T-helper 2 cell treated with Interferon-gamma antibody and Interleukin-4, amounts not matched to agents 5 μg/mL and 100 μg/mL, for 36 hours (primary cell): ENCODE data around the gene LRRN1.
"Not testable (repeated sequence)": the region's sequence is repeated elsewhere in the genome, so short reads cannot be mapped to it uniquely, and the experiment has no call there.

Source experiments
- DNase-seq: peaks from one replicate; pipeline ENCODE4 v3.0.0; 2021; ENCODE audit warnings: low spot score
- H3K27ac Mint-ChIP-seq: one replicate; pipeline ENCODE4 v1.8.0; 2021; ENCODE audit warnings: mild to moderate bottlenecking, mixed read lengths
- H3K27me3 Mint-ChIP-seq: one replicate; pipeline ENCODE4 v1.8.0; 2021; ENCODE audit warnings: low read depth, mixed read lengths
- H3K36me3 Mint-ChIP-seq: one replicate; pipeline ENCODE4 v1.8.0; 2021; ENCODE audit warnings: low read depth, mixed read lengths
- H3K4me1 Mint-ChIP-seq: one replicate; pipeline ENCODE4 v1.8.0; 2021; ENCODE audit warnings: low read depth, mixed read lengths
- H3K4me3 Mint-ChIP-seq: one replicate; pipeline ENCODE4 v1.8.0; 2022; ENCODE audit warnings: mild to moderate bottlenecking, moderate library complexity, mixed read lengths
- H3K9me3 Mint-ChIP-seq: one replicate; pipeline ENCODE4 v1.8.0; 2021; ENCODE audit warnings: mixed read lengths

The LRRN1 gene

GRCh38 chr3:3826521-3826920 lies 27.3 kb downstream of the LRRN1 start:
- Mint-ChIP-seq H3K4me3 (no peak overlapping the region), H3K27me3 (no peaks in the 10 kb centered on the region), H3K36me3 (no peaks in the 10 kb centered on the region), H3K27ac (no peak overlapping the region), H3K4me1 (no peaks in the 10 kb centered on the region), H3K9me3 (peaks cover 3% of the 10 kb centered on the region)
- DNase-seq = no peak

GRCh38 chr3:3827111-3827510 lies 27.9 kb downstream of the LRRN1 start:
- peaks cover 3% of the 10 kb centered on the region for H3K9me3 Mint-ChIP-seq
- H3K4me1 Mint-ChIP-seq = no peaks in the 10 kb centered on the region
- H3K27ac Mint-ChIP-seq = no peak overlapping the region
- H3K27me3 Mint-ChIP-seq = no peaks in the 10 kb centered on the region
- DNase-seq = no peak
- H3K36me3 Mint-ChIP-seq = no peaks in the 10 kb centered on the region
- H3K4me3 Mint-ChIP-seq = no peak overlapping the region

- H3K36me3 Mint-ChIP-seq, H3K4me1 Mint-ChIP-seq, H3K4me3 Mint-ChIP-seq, H3K27me3 Mint-ChIP-seq, DNase-seq, H3K27ac Mint-ChIP-seq: not testable (repeated sequence)
- H3K9me3 Mint-ChIP-seq = peaks cover 11% of the 10 kb centered on the region
These were observed 29.2 kb downstream of the LRRN1 start for GRCh38 chr3:3828417-3828816.

- DNase-seq = no peak
- H3K4me1 Mint-ChIP-seq = no peaks in the 10 kb centered on the region
- no peaks in the 10 kb centered on the region for H3K36me3 Mint-ChIP-seq
- H3K27me3 Mint-ChIP-seq = no peaks in the 10 kb centered on the region
- H3K9me3 Mint-ChIP-seq = peaks cover 25% of the 10 kb centered on the region
- no peak overlapping the region for H3K4me3 Mint-ChIP-seq
- H3K27ac Mint-ChIP-seq = no peak overlapping the region
These were observed 37.6 kb downstream of the LRRN1 start for GRCh38 chr3:3836845-3837244.

GRCh38 chr3:3842356-3842755 lies 43.1 kb downstream of the LRRN1 start:
- H3K36me3 Mint-ChIP-seq = no peaks in the 10 kb centered on the region
- H3K27ac Mint-ChIP-seq = no peak overlapping the region
- no peaks in the 10 kb centered on the region for H3K4me1 Mint-ChIP-seq
- no peak overlapping the region for H3K4me3 Mint-ChIP-seq
- no peak for DNase-seq
- H3K9me3 Mint-ChIP-seq = peaks cover 12% of the 10 kb centered on the region
- H3K27me3 Mint-ChIP-seq = no peaks in the 10 kb centered on the region

- H3K36me3 Mint-ChIP-seq = no peaks in the 10 kb centered on the region
- DNase-seq = no peak
- no peaks in the 10 kb centered on the region for H3K27me3 Mint-ChIP-seq
- no peaks in the 10 kb centered on the region for H3K9me3 Mint-ChIP-seq
- H3K27ac Mint-ChIP-seq = no peak overlapping the region
- no peak overlapping the region for H3K4me3 Mint-ChIP-seq
- no peaks in the 10 kb centered on the region for H3K4me1 Mint-ChIP-seq
These were observed 49.0 kb downstream of the LRRN1 start for GRCh38 chr3:3847994-3848922.

GRCh38 chr3:3848923-3849275 lies 49.7 kb downstream of the LRRN1 start:
- Mint-ChIP-seq H3K4me1 (no peaks in the 10 kb centered on the region), H3K27me3 (no peaks in the 10 kb centered on the region), H3K36me3 (no peaks in the 10 kb centered on the region), H3K9me3 (no peaks in the 10 kb centered on the region), H3K4me3 (no peak overlapping the region), H3K27ac (no peak overlapping the region)
- DNase-seq = no peak

- Mint-ChIP-seq H3K36me3 (no peaks in the 10 kb centered on the region), H3K27ac (no peak overlapping the region), H3K27me3 (no peaks in the 10 kb centered on the region), H3K4me1 (no peaks in the 10 kb centered on the region), H3K9me3 (no peaks in the 10 kb centered on the region), H3K4me3 (no peak overlapping the region)
- no peak for DNase-seq
These were observed 52.5 kb downstream of the LRRN1 start for GRCh38 chr3:3851621-3852323.

- H3K27ac Mint-ChIP-seq = no peak overlapping the region
- H3K9me3 Mint-ChIP-seq = no peaks in the 10 kb centered on the region
- H3K36me3 Mint-ChIP-seq = no peaks in the 10 kb centered on the region
- H3K4me1 Mint-ChIP-seq = no peaks in the 10 kb centered on the region
- H3K27me3 Mint-ChIP-seq = no peaks in the 10 kb centered on the region
- no peak for DNase-seq
- no peak overlapping the region for H3K4me3 Mint-ChIP-seq
These were observed 54.3 kb downstream of the LRRN1 start for GRCh38 chr3:3853544-3853943.

GRCh38 chr3:3855056-3855455 lies 55.8 kb downstream of the LRRN1 start:
- no peak for DNase-seq
- no peaks in the 10 kb centered on the region for H3K4me1 Mint-ChIP-seq
- H3K27ac Mint-ChIP-seq = no peak overlapping the region
- no peaks in the 10 kb centered on the region for H3K9me3 Mint-ChIP-seq
- H3K36me3 Mint-ChIP-seq = no peaks in the 10 kb centered on the region
- H3K27me3 Mint-ChIP-seq = no peaks in the 10 kb centered on the region
- H3K4me3 Mint-ChIP-seq = no peak overlapping the region

- Mint-ChIP-seq H3K27ac (no peak overlapping the region), H3K9me3 (peaks cover 4% of the 10 kb centered on the region), H3K4me3 (no peak overlapping the region), H3K27me3 (no peaks in the 10 kb centered on the region), H3K4me1 (no peaks in the 10 kb centered on the region), H3K36me3 (no peaks in the 10 kb centered on the region)
- DNase-seq = no peak
These were observed 61.0 kb downstream of the LRRN1 start for GRCh38 chr3:3860235-3860634.

- DNase-seq = no peak
- Mint-ChIP-seq H3K27me3 (no peaks in the 10 kb centered on the region), H3K27ac (no peak overlapping the region), H3K4me1 (no peaks in the 10 kb centered on the region), H3K9me3 (peaks cover 4% of the 10 kb centered on the region), H3K36me3 (no peaks in the 10 kb centered on the region), H3K4me3 (no peak overlapping the region)
These were observed 63.3 kb downstream of the LRRN1 start for GRCh38 chr3:3862534-3862933.

- no peaks in the 10 kb centered on the region for H3K4me1 Mint-ChIP-seq
- H3K4me3 Mint-ChIP-seq = no peak overlapping the region
- no peak for DNase-seq
- no peaks in the 10 kb centered on the region for H3K36me3 Mint-ChIP-seq
- no peaks in the 10 kb centered on the region for H3K9me3 Mint-ChIP-seq
- no peak overlapping the region for H3K27ac Mint-ChIP-seq
- H3K27me3 Mint-ChIP-seq = no peaks in the 10 kb centered on the region
These were observed 76.3 kb downstream of the LRRN1 start for GRCh38 chr3:3875491-3875890.

- H3K4me1 Mint-ChIP-seq = no peaks in the 10 kb centered on the region
- no peaks in the 10 kb centered on the region for H3K36me3 Mint-ChIP-seq
- H3K9me3 Mint-ChIP-seq = no peaks in the 10 kb centered on the region
- H3K27ac Mint-ChIP-seq = no peak overlapping the region
- no peaks in the 10 kb centered on the region for H3K27me3 Mint-ChIP-seq
- H3K4me3 Mint-ChIP-seq = no peak overlapping the region
- DNase-seq = no peak
These were observed 81.8 kb downstream of the LRRN1 start for GRCh38 chr3:3881050-3881449.
